Measurements from ENCODE around the gene SCYGR4.
A peak's percentile ranks its signal among the peaks of the same experiment; 100 is the strongest.
"Not testable (repeated sequence)": the region's sequence is repeated elsewhere in the genome, so short reads cannot be mapped to it uniquely, and the experiment has no call there.

Gene SCYGR4

DNA sequence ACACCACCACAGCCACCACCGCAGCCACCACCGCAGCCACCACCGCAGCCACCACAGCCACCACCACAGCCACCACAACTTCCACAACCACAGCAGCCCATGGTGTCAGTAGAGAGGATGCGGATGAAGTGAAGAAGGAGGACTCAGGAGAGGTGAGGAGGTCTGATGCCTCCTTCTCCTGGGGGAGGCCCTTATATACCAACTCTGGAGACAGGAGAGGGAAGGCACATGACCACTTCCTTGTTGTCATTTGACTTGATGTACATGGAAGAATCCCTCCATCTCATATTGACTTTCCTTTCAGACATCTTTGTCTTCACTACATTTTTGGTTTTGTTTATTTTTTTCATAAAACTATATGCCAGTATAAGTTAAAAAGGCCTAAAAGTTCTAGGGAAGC is 2.6 kb upstream of the SCYGR4 start, which contains the start of gene SCYGR3:
TSS of gene SCYGR3 (minus strand) at position 101 of the 400 bp plus-strand sequence. CDS start at position 101, 0 bp downstream.
- no peak for FAIRE-seq

DNA sequence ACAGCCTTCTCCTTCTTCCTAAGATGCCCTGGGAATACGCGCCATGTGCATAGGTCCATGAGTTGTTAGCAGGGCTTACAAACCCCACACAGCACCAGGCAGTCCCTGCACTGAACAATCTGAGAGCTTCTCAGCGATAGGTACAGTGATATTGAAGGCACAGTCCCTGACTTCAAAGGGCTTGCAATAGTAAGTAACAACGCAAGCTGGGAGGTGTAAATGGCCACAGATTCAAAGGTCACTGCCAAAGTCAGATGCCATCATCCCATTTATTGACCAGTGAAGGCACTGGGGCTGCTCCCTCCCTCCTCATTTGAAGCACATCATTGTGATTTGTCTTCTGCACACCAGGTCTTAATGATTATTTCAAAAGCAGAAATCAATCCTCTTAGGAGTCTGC is 2.1 kb upstream of the SCYGR4 start:
- no peak for FAIRE-seq

DNA sequence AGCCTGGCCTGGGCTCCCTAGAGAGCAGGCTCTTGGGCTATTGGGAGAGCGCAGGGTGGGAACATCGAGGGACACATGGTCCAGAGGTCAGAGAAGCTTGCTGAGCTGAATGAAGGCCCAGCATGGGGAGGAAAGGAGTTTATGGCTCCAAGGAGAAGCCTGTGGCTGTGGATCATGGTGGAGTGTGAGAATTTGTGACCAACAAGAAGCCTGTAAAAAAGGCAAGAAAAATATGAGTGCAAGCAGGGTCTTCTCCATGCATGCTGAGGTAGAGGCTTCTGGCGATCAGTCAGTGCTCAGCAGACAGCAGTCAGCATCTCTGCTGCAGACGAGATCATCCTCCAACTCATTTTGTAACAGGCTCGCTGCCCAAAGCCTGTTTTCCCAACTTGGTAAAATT is 1.4 kb upstream of the SCYGR4 start:
- no peak for FAIRE-seq

DNA sequence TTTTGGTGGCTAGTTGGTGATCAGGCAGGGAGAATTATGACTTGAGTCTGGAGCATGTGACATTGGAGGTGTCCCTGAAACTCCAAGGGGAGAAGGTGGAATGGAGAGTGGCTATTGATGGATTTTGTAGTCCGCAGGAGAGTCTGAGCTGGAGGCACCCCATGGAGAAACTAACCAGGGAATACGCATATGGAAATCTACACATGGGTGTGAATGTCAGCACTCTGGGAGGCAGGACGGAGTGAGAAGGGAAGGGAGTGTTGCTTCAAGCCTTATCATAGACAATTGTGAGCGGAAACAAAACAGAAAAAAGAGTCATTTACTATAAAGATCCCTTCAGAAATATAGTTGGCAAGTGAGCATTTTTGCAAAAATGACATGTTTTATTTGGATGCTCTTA is 667 bp upstream of the SCYGR4 start:
- no peak for FAIRE-seq

DNA sequence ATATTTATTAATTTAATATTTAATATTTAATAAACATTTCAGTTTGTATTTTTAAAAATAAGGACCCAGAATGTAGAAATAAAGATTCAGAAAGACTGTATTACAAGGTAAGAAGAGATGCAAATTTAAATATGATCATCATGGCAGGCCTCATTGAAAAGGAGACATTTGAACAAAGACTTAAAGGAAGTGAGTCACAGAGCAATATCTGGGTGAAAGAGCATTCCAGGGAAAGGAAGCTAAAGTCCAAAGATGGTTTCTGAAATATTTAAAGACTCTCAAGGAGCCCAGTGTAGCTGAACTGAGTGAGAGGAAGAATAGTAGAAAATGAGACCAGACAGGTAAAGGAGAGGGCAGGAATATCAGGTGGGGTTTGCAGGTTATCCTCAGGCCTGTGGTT is 5.9 kb downstream of the SCYGR4 start:
- no peak for FAIRE-seq

DNA sequence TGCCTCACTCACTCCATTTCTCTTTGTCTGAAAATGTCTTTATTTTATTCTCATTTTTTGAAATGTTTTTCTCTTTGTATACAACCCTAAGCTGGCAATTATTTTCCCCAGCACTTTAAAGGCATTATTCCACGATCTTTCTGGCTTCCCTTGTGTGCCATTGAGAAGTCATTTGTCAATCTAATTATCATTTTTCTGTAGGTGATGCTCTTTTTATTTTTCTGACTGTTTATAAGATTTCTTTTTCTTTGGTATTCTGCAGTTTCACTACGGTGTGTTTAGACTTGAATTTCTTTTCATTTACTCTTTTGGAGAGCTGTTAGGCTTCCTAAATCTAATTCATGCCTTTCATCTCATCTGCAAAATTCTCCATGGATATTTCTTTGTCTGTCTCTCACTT is 8.1 kb downstream of the SCYGR4 start:
- FAIRE-seq: no peak

DNA sequence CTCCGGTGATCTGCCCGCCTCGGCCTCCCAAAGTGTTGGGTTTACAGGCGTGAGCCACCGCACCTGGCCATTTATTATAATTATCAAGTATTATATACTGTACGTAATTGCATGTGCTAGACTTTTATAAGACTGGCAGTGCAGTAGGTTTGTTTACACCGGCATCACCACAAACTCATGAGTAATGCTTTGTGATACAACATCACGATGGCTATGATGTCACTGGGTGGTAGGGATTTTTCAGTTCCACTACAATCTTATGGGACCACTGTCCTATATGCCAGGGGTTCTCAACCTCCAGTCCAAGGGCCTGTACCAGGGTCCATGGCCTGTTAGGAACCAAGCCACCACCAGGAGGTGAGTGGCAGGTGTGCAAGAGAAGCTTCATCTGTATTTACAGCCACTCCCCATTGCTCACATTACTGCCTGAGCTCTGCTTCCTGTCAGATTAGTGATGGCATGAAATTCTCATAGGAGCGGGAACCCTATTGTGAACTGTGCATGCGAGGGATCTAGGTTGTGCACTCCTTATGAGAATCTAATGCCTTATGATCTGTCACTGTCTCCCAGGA is 9.4 kb downstream of the SCYGR4 start:
- no peak for FAIRE-seq

DNA sequence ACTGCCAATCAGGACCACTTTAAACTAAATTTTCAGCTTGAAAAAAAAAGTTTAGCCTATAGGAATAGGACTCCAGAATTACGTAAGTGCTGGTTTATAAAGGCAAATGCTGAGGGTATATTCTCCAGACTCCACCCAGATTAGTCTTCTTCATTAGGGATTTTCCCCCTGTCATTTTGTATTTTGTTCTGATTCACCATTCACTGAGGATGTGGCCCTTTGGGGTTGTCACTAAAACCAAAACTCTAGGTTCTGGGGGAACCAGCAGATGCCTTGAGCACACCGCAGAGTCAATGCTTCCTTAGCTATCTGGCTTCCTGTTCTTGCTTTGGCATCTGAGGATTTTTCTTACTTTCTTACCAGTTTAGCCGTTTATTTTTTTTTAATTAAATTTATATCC is 10.5 kb downstream of the SCYGR4 start:
- no peak for FAIRE-seq

DNA sequence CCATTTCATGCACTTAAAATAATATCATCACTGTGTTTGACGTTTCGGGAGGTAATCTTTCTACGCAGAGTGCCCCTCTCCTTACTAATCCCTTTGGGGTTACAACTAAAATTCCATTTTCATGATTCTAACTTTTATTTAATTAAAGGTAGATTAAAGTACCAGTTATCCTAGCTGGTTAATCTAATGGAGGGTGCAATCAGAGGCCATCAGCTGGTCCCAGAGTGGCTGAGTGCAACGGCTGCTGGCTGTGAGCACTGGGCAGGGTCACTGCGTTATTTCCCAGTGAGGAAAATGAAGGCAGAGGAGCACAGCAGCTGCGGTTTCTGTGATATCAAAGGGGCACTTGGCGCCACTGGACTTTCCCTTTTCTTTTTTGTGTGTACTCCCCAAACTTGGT is 12.1 kb downstream of the SCYGR4 start:
- FAIRE-seq: no peak

DNA sequence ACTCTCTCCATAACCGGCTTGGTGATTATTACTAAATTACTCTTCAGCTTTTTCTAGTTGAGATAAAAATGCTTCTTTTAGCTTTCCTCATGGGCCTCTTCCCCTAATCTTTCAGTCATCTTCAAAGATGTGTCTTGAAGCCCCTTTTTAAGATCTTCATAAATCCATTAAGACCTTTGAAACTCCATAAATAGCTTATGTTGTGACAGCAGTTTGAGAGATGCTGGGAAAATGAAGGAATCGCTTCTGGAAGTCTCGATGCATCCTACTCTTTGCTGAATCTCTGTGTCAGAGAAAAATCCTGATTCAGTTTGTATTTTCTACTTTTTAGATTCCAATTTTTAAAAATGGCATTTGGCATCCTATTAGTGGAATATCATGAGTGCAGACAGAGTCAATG is 13.0 kb downstream of the SCYGR4 start:
- FAIRE-seq: no peak

DNA sequence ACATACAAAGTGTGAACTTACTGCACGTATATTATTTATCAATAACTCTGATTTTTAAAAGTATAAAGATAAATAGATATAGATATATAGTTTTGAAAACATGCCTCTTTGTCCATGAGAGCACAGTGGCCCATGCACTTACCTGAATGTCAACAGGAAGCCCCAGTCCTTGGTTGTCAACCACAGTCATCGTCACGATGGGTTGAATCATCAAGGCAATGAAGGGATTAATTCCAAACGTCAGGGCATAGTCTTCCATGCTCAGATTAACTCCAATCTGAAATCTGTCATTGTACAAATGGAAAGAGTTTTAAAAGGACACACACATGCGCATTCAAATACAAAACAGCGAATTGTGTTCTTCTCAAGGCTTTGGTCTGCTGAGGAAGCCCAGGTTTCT is 15.5 kb downstream of the SCYGR4 start:
- no peak for FAIRE-seq

DNA sequence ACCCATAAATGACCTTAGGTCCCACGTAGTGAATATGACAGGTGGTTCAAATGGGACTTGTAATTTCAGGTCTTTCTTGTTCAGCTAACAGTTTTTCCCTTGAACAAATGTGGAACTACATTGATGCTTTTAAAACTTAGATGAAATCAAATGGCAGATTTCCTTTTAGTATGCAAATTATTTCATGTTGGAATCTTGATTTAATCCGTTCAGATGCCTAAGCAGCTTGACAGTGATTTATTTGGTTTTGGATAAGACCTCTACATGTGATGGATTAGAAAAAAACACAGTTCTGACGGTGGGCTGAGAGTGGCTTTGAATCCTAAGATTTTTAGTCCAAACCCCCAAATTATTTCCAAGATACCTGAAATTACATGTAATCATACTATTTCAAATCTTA is 16.9 kb downstream of the SCYGR4 start:
- FAIRE-seq: no peak

DNA sequence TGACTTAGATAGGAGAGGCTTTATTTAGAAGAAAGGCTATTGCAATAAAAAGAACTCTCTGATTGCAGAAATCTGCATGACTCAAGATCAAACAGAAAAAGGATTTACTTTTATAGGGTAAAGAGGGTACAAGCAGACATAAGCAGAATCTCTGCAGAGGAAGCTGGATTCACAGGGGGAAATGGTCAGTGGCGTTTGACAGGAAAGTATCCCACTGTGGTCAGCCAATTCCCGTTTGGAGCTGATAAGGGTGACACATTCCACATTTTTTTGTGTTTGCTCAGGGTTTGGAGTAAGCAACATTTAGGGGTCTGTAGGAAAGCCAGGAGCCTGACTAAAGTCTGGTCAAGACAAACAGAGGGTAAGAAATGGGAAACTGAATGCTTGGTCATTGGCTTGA is 25.4 kb downstream of the SCYGR4 start:
- no peak for FAIRE-seq

DNA sequence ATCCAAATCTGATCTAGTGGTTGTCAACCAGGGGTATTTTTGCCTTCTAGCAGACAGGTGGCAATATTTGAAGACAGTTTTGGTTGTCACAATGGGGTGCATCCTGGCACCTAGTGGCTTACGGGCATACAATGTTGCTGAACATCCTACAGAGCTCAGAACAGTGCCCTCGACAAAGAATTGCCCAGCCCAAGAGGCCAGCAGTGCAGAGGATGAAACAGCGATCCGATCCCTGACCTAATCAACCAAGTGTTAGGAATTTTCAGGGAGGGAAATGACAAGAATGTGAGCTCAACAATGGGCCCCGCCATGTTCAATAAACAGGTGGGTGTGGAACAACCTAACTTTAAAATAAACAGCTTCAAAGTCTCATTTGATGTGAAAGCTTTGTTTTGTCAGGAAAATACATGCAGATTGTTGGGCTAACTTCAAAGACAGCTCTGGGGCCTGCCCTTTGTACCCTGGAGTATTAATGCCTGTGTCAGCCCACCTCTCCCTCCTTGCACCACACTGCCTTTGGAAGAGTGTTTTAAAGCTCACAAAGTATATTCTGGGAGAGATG is 26.8 kb downstream of the SCYGR4 start:
- FAIRE-seq: no peak

DNA sequence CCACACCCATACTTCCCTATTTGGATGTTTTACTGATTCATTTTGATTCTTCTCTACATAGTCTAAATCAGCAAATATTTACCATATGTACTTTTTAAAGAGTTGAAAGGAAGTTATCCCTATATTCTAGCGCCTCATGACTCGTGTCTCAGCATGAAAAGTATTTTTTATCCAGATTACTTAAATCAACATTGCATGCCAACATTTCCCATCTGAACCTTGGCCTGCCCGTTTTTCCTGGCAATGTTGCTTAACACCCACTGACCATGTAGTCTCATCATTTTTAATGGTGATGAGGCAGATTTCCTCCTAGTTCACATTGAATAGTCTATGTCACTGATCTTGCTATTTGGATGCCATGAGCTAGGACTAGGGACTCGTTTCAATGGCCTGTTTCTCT is 36.1 kb downstream of the SCYGR4 start:
- FAIRE-seq: no peak

DNA sequence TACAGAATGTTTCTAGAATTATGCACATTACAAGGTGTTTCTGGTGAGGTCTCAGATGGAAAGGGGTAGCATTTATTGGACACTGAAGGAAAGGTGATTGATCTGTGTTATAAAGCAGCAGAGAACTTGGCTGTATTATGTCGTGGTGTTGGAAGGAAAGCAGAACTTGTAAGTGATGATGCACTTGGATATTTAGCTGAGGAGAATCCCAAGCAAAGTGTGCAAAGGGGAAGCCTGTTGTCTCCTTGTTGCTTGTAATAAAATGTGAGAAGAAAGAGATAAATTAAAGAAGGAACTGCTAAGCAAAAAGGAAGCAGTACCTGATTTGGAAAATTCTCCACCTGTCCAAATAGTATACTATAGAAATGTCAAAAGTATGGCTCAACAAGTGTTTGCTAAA is 37.1 kb downstream of the SCYGR4 start:
- FAIRE-seq: no peak

DNA sequence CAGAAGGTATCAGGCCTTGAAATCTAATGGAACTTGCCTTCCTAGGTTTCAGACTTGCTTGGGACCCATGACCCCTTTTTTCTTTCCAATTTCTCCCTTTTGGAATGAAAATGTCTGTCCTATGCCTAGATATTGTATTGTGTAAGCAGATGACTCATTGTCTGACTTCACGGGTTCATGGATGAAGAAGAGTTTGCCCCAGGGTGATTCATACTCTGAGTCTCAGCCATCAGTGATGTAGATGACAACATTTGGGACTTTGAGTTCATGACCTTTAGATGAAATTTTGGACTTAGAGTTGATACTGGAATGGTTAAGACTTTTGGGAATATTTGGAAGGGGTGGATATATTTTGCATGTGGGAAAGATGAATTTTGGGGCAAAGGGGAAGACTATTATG is 38.2 kb downstream of the SCYGR4 start:
- peak; percentile 43 for FAIRE-seq

DNA sequence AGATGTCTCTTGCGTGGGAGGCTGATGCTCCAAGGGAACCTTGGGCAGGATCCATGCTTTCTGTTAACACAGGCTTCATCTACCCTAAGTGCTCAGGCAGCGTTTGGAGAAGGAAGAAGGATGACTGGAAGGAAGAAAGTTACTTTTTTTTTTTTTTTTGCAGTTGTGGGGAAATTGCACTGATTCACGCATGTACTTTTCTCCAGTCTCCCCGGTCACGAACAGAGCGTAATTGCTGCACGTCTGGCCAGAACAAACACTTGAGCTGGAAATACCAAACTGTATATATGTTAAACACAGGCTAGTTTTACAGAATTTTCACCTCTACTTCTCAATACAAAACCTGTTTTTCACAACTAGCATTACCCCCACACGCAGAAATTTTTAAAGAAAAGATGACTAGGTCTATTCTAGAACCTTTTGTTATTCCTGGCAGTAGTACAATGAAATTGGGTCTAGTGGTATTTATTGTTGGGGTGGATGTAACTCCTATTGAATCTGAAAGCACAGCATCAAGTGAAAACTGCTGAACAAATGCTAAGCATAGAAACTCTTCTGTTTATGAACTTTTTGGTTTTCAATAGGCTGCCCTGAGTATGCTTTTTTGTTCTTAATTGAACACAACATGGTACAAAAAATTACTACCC is 40.0 kb downstream of the SCYGR4 start:
- FAIRE-seq: no peak

DNA sequence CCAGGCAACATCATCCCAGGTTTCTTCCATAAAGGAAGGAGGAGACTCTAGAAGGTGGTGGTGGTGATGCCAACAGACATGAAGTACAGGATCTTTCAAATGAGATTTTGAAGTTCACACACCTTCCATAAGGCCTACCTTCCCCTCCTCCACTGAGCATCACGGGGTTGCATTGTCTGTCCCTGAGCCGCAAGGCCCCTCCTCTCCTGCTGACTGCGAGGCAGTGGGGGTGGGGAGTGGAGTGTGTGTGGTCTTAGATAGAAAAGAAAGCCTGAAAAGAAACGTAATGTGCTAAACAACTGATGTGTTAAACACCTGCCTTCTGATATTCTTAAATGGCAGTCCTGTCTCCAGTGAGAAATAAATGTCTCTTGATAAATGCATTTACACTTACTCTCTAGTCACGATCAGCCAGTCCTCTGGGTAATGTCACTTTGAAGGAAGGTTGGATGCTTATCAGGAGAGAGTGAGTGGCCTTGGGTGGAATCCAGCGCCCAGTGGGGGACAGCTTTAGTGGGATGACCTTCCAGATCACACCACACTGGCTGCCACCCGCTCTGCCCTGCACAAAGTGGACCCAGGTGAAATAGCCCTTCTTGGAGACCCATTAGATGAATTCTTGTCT is 43.8 kb downstream of the SCYGR4 start:
- FAIRE-seq: no peak

DNA sequence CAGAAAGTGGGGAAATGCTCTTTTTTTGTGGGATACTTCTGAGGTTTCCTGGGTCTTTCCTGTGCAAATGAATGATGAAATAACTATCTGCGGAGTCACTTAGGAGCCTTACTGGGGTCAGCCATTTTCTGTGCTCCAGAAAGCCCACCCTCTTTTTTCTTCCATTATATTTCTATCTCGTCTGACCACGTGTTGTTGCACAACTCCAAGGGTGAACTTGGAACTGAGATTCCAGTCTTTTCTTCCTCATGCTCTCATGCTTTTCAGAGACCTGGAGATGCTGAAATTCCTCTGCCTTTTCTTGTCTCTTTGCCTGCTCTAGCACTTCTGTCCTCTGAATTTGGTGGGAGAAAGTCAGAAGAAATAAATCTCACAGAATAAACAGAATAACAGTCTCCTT is 44.5 kb downstream of the SCYGR4 start:
- FAIRE-seq: no peak

DNA sequence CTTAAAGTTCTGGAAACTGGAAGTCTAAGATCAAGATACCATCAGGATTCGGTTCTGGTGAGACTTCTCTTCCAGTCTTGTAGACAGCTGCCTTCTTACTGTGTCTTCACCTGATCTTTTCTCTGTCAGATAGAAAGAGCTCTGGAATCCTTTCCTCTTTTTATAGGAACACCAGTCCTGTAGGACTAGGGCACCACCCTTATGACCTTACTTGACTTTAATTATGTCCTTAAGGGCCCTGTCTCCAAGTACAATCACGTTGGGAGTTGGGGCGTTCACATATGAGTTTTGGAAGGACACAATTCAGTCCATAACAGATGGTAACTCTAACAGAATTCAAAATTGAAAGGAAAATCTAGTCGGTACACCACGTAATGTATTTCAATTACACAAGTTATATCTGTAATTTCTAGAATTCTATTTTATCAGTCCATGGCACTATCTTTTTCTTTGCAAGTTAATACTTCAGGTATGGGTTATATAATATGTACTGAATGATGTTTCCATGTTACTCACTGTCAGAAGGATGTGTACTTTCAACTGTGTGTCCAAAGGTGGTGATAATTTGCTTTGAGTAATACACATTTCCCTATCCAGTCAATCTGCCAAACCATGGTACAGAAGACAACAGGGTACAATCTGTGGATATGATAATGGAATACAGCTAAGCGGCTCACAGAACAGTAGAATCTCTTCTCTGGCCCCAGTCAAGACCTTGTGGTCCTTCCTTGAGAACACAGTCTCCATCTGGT is 48.1 kb downstream of the SCYGR4 start:
- FAIRE-seq: no peak

DNA sequence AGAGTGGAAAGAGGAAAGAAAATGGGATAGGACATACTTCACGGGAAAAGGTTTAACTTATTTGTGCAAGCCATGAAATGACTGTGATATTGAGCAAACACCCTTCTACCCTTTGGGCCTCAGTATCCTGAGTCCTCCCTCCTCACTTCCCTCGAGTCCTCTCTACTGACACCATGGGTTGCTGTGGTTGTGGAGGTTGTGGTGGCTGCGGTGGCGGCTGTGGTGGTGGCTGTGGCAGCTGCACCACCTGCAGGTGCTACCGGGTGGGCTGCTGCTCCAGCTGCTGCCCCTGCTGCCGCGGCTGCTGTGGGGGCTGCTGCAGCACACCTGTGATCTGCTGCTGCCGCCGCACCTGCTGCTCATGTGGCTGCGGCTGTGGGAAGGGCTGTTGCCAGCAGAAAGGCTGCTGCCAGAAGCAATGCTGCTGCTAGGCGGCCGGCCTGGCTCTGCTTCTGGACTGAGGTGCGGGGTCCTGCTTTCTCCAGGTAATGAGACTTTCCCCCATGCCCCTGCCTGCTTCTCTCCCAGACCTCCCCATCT is 49.4 kb downstream of the SCYGR4 start, which contains the start of gene SCYGR5:
TSS of gene SCYGR5 (plus strand) at position 174 of the 540 bp plus-strand sequence. CDS start at position 174, 0 bp downstream.
- not testable (repeated sequence) for FAIRE-seq

All from islet of Langerhans (tissue), 1 donor.